HG03469 (cell line): ENCODE data around the gene SH3D21.

Source experiments
- ATAC-seq: cut with Tn5 transposase; IDR thresholded peaks from one replicate; pipeline ENCODE4 v1.9.1; 2021; ENCODE audit warnings: mild to moderate bottlenecking, moderate library complexity, moderate number of reproducible peaks; ENCODE audit not compliant: unreplicated experiment

SH3D21 gene

GRCh38 chr1:36328713-36329112 is 22.5 kb downstream of the SH3D21 start:
- ATAC-seq: no peak

- ATAC-seq: no peak
Measured at GRCh38 chr1:36329817-36330216, 23.6 kb downstream of the SH3D21 start.

GRCh38 chr1:36330940-36331339 is 24.8 kb downstream of the SH3D21 start:
- no peak for ATAC-seq

GRCh38 chr1:36337830-36338229 is 31.7 kb downstream of the SH3D21 start:
- no peak for ATAC-seq

GRCh38 chr1:36339215-36339614 is 33.0 kb downstream of the SH3D21 start:
- no peak for ATAC-seq

- ATAC-seq: no peak
Measured at GRCh38 chr1:36339615-36340014, 33.4 kb downstream of the SH3D21 start.

- ATAC-seq: no peak
Measured at GRCh38 chr1:36341626-36342320, 35.6 kb downstream of the SH3D21 start.

- no peak for ATAC-seq
Measured at GRCh38 chr1:36342426-36343185, 36.4 kb downstream of the SH3D21 start.

- no peak for ATAC-seq
Measured at GRCh38 chr1:36343651-36344394, 37.7 kb downstream of the SH3D21 start.

- no peak for ATAC-seq
Measured at GRCh38 chr1:36344395-36344680, 38.2 kb downstream of the SH3D21 start.

- no peak for ATAC-seq
Measured at GRCh38 chr1:36345353-36345752, 39.2 kb downstream of the SH3D21 start.

- ATAC-seq: no peak
Measured at GRCh38 chr1:36346741-36347370, 40.7 kb downstream of the SH3D21 start.

- ATAC-seq: peak; percentile 43
Measured at GRCh38 chr1:36349241-36349671, 43.1 kb downstream of the SH3D21 start.

- no peak for ATAC-seq
Measured at GRCh38 chr1:36349839-36350238, 43.7 kb downstream of the SH3D21 start.

- ATAC-seq: no peak
Measured at GRCh38 chr1:36350659-36351226, 44.6 kb downstream of the SH3D21 start.

GRCh38 chr1:36351227-36351977 is 45.2 kb downstream of the SH3D21 start:
- no peak for ATAC-seq

GRCh38 chr1:36352125-36352909 is 46.1 kb downstream of the SH3D21 start:
- ATAC-seq: no peak

- no peak for ATAC-seq
Measured at GRCh38 chr1:36352910-36353878, 47.0 kb downstream of the SH3D21 start.
